Measurements from ENCODE around the gene MAN2C1. TPM values are rescaled to one million over a fixed set of nuclear protein-coding genes. Genes with fewer than 3 reads are reported as not detected.

MAN2C1 gene
- polyA plus RNA-seq, 3 donors, result 32.9 to 453 (median 42.9) TPM

DNA sequence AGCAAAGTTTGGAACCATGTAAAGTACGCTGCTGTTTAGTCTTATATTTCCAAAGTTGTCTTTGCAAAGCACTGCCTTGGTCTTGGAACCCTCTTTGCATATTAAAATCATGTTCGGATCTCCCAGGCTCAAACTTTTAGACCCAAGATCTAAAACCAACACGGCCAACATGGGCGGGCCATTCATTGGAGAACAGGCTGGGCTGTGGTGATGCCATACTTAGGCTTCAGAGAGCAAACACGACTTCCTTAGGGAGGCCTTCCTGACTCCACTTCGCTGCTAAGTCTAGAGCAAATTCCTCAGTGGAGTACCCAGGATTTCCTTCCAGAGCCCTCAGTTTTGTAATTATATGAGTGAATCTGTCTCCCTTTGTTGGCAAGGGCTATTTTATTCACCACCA lies 3.5 kb downstream of the MAN2C1 start:
- H3K36me3 ChIP-seq (replicated peaks in 1 of 2; ENCODE audit: control insufficient read depth in 1 of 2, insufficient read depth in 2 of 2, low read length in 2 of 2), result peaks cover 70 to 77% of the 10 kb centered on the region in 2 donors
- no peaks in the 10 kb centered on the region for H3K9me3 Mint-ChIP-seq
- H3K4me3 Mint-ChIP-seq, result no peak overlapping the region
- intact Hi-C loops (cut with micrococcal nuclease), result loop anchor here in 1 of 2 donors (5.0 kb wide), 1 partner anchor 87 kb away; the partner anchor contains the start of gene SIN3A
- no peak overlapping the region for H2AFZ ChIP-seq (ENCODE audit: insufficient read depth, low read depth, low read length, poor library complexity, severe bottlenecking)
- H3K9me3 ChIP-seq (replicated peaks in 1 of 2; ENCODE audit: control insufficient read depth in 1 of 2, insufficient read depth in 1 of 2, low read length in 2 of 2), result no peaks in the 10 kb centered on the region
- no peak overlapping the region for H3K4me2 ChIP-seq (replicated peaks; ENCODE audit: extremely low read depth, low read length, poor library complexity, severe bottlenecking)
- WGBS (ENCODE audit: insufficient coverage), result 100% methylated on average over 4 of the region's 6 CpGs
- H3K4me1 ChIP-seq (ENCODE audit: control insufficient read depth in 1 of 2, insufficient read depth in 2 of 2, low read length in 2 of 2), result peaks cover 13 to 19% of the 10 kb centered on the region in 2 donors
- H3K27ac ChIP-seq (ENCODE audit: low read depth in 1 of 2, low read length in 2 of 2), result no peak overlapping the region
- no peak overlapping the region for H3K9ac ChIP-seq (ENCODE audit: insufficient read depth, low read length, poor library complexity, severe bottlenecking)
- TF ChIP-seq, protein P1, sequence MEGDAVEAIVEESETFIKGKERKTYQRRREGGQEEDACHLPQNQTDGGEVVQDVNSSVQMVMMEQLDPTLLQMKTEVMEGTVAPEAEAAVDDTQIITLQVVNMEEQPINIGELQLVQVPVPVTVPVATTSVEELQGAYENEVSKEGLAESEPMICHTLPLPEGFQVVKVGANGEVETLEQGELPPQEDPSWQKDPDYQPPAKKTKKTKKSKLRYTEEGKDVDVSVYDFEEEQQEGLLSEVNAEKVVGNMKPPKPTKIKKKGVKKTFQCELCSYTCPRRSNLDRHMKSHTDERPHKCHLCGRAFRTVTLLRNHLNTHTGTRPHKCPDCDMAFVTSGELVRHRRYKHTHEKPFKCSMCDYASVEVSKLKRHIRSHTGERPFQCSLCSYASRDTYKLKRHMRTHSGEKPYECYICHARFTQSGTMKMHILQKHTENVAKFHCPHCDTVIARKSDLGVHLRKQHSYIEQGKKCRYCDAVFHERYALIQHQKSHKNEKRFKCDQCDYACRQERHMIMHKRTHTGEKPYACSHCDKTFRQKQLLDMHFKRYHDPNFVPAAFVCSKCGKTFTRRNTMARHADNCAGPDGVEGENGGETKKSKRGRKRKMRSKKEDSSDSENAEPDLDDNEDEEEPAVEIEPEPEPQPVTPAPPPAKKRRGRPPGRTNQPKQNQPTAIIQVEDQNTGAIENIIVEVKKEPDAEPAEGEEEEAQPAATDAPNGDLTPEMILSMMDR (IDR thresholded peaks at IDR 0.05), result no peak
- H3K27ac Mint-ChIP-seq, result no peak overlapping the region
- peaks cover 43 to 75% of the 10 kb centered on the region in 2 donors for H3K36me3 Mint-ChIP-seq
- DNase-seq, result no peak
- H3K4me3 ChIP-seq (replicated peaks in 1 of 3; ENCODE audit: low read depth in 2 of 3, low read length in 3 of 3), result no peak overlapping the region
- peaks cover 0 to 2% (median 1%) of the 10 kb centered on the region in 3 donors for H3K27me3 Mint-ChIP-seq (ENCODE audit: low read depth in 3 of 3)
- no peaks in the 10 kb centered on the region for H3K27me3 ChIP-seq (ENCODE audit: control insufficient read depth in 2 of 2, insufficient read depth in 2 of 2, low read length in 2 of 2)
- peaks cover 66% of the 10 kb centered on the region for H4K20me1 ChIP-seq (ENCODE audit: insufficient read depth, low read length)
- H3K79me2 ChIP-seq (ENCODE audit: insufficient read depth, low read length), result peaks cover 6% of the 10 kb centered on the region
- peaks cover 18% of the 10 kb centered on the region for H3K4me1 Mint-ChIP-seq

DNA sequence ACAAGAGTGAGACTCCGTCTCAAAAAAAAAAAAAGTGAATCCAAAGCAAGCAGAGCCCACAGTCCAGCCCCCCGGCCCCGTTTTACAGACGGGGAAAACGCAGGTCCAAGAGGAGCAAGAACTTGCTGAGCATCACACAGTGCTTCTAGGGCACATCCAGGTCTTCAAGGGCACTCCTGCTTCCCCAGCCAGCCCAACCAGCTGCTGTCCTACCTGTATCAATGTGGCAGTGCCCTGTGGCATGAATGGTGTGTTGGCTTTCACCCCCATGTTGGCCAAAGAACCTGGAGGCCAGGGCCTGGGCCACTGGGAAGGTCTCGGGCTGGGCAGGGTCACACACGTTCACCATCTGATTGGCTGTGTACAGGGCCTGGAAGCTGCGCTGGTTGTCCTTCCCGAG lies 4.6 kb downstream of the MAN2C1 start:
- no peak overlapping the region for H3K4me2 ChIP-seq (replicated peaks; ENCODE audit: extremely low read depth, low read length, poor library complexity, severe bottlenecking)
- no peaks in the 10 kb centered on the region for H3K27me3 ChIP-seq (ENCODE audit: control insufficient read depth in 2 of 2, insufficient read depth in 2 of 2, low read length in 2 of 2)
- H3K4me3 Mint-ChIP-seq, result no peak overlapping the region
- peaks cover 7% of the 10 kb centered on the region for H3K4me1 Mint-ChIP-seq
- no peak overlapping the region for H3K27ac ChIP-seq (ENCODE audit: low read depth in 1 of 2, low read length in 2 of 2)
- H2AFZ ChIP-seq (ENCODE audit: insufficient read depth, low read depth, low read length, poor library complexity, severe bottlenecking), result no peak overlapping the region
- TF ChIP-seq, protein P1 (IDR thresholded peaks at IDR 0.05), result no peak
- no peak overlapping the region for H3K9ac ChIP-seq (ENCODE audit: insufficient read depth, low read length, poor library complexity, severe bottlenecking)
- H3K9me3 Mint-ChIP-seq, result no peaks in the 10 kb centered on the region
- H3K27me3 Mint-ChIP-seq (ENCODE audit: low read depth in 3 of 3), result peaks cover 0 to 1% (median under 1%) of the 10 kb centered on the region in 3 donors
- H3K4me1 ChIP-seq (ENCODE audit: control insufficient read depth in 1 of 2, insufficient read depth in 2 of 2, low read length in 2 of 2), result peaks cover 4 to 10% of the 10 kb centered on the region in 2 donors
- H3K27ac Mint-ChIP-seq, result no peak overlapping the region
- no peaks in the 10 kb centered on the region for H3K9me3 ChIP-seq (replicated peaks in 1 of 2; ENCODE audit: control insufficient read depth in 1 of 2, insufficient read depth in 1 of 2, low read length in 2 of 2)
- WGBS (ENCODE audit: insufficient coverage), result 98% methylated on average over 9 of the region's 9 CpGs
- H3K4me3 ChIP-seq (replicated peaks in 1 of 3; ENCODE audit: low read depth in 2 of 3, low read length in 3 of 3), result no peak overlapping the region
- H3K79me2 ChIP-seq (ENCODE audit: insufficient read depth, low read length), result no peaks in the 10 kb centered on the region
- H3K36me3 Mint-ChIP-seq, result peaks cover 50 to 84% of the 10 kb centered on the region in 2 donors
- H4K20me1 ChIP-seq (ENCODE audit: insufficient read depth, low read length), result peaks cover 65% of the 10 kb centered on the region
- H3K36me3 ChIP-seq (replicated peaks in 1 of 2; ENCODE audit: control insufficient read depth in 1 of 2, insufficient read depth in 2 of 2, low read length in 2 of 2), result peaks cover 80 to 87% of the 10 kb centered on the region in 2 donors
- intact Hi-C loops (cut with micrococcal nuclease), result no loop called here
- no peak for DNase-seq

Measured in CD14-positive monocyte (primary cell).